Uterus (tissue), 2 donors: Measurements from ENCODE around the gene MMP1.

Experiments
- POLR2A ChIP-seq, 2 donors: fragments of 450-650 bp; IDR thresholded peaks; one replicate each; pipeline ENCODE4 v1.6.1; 2016; ENCODE audit warnings: antibody characterized with exemption in 2 of 2, mild to moderate bottlenecking in 1 of 2, moderate library complexity in 1 of 2
- TF ChIP-seq, protein P1 (sequence below), 4 experiments: fragments of 200-600 bp in 2 of 4; fragments of 450-650 bp in 2 of 4; sonication (generic) in 2 of 4; IDR thresholded peaks; one replicate each; pipeline ENCODE4 v1.5.1; 2016 to 2019; ENCODE audit warnings: antibody characterized with exemption in 4 of 4, mild to moderate bottlenecking in 2 of 4, moderate library complexity in 1 of 4

DNA sequence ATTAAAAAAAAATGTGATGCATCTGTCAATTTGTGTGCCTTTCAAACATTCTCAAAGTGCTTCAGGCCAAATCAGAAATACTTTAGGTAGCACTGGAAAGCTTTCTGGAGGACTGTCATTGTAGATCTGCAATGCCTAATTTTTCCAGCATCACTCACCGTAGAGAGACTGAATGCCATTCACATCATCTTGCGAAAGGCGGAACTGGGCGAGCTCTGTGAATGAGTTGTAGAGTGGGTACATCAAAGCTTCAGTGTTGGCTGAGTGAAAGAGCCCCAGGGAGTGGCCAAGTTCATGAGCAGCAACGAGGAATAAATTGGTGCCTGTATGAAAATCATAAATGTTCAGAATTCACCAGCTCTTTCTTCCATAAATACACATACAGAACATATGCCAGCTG, 21.5 kb downstream of the MMP1 start:
- TF ChIP-seq, protein P1, sequence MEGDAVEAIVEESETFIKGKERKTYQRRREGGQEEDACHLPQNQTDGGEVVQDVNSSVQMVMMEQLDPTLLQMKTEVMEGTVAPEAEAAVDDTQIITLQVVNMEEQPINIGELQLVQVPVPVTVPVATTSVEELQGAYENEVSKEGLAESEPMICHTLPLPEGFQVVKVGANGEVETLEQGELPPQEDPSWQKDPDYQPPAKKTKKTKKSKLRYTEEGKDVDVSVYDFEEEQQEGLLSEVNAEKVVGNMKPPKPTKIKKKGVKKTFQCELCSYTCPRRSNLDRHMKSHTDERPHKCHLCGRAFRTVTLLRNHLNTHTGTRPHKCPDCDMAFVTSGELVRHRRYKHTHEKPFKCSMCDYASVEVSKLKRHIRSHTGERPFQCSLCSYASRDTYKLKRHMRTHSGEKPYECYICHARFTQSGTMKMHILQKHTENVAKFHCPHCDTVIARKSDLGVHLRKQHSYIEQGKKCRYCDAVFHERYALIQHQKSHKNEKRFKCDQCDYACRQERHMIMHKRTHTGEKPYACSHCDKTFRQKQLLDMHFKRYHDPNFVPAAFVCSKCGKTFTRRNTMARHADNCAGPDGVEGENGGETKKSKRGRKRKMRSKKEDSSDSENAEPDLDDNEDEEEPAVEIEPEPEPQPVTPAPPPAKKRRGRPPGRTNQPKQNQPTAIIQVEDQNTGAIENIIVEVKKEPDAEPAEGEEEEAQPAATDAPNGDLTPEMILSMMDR (IDR thresholded peaks at IDR 0.05) = no peak
- no peak for TF ChIP-seq POLR2A (IDR thresholded peaks at IDR 0.05)
